Smooth muscle cell (in vitro differentiated cells): Measurements from ENCODE around the gene NFAM1. TPM values are rescaled to one million over a fixed set of nuclear protein-coding genes. Genes with fewer than 3 reads are reported as not detected.

Experiments
- DNase-seq: peaks from one replicate; lab custom pipeline; 2025; ENCODE audit not compliant: unreplicated experiment; lab: John Stamatoyannopoulos, UW
- H2AFZ ChIP-seq: fragments of 200-600 bp; sonication (generic); 2 replicates; pipeline ENCODE4 v1.6.0; 2016; ENCODE audit warnings: antibody characterized with exemption, low read depth, mild to moderate bottlenecking
- H3F3A ChIP-seq: fragments of 200-600 bp; sonication (generic); 2 replicates; pipeline ENCODE4 v1.6.0; 2017; ENCODE audit warnings: antibody characterized with exemption, low read depth
- H3K27ac ChIP-seq: fragments of 200-600 bp; sonication (generic); 2 replicates; pipeline ENCODE4 v1.5.1; 2016; ENCODE audit warnings: low read depth, mild to moderate bottlenecking
- H3K27me3 ChIP-seq: fragments of 200-600 bp; sonication (generic); 2 replicates; pipeline ENCODE4 v1.6.1; 2016; ENCODE audit warnings: low read depth, mild to moderate bottlenecking
- H3K36me3 ChIP-seq: fragments of 200-600 bp; sonication (generic); 2 replicates; pipeline ENCODE4 v1.5.1; 2016; ENCODE audit warnings: low read depth
- H3K4me1 ChIP-seq: fragments of 200-600 bp; sonication (generic); 2 replicates; pipeline ENCODE4 v1.5.1; 2016; ENCODE audit warnings: low read depth
- H3K4me2 ChIP-seq: fragments of 200-600 bp; sonication (generic); 2 replicates; pipeline ENCODE4 v1.6.0; 2016; ENCODE audit warnings: mild to moderate bottlenecking
- H3K4me3 ChIP-seq: fragments of 200-600 bp; sonication (generic); 2 replicates; pipeline ENCODE4 v1.5.1; 2016; ENCODE audit warnings: mild to moderate bottlenecking
- H3K79me2 ChIP-seq: fragments of 200-600 bp; sonication (generic); 2 replicates; pipeline ENCODE4 v1.6.0; 2016; ENCODE audit warnings: low read depth, mild to moderate bottlenecking
- H3K9ac ChIP-seq: fragments of 200-600 bp; sonication (generic); 2 replicates; pipeline ENCODE4 v1.6.0; 2016; ENCODE audit warnings: low read depth
- H3K9me3 ChIP-seq: fragments of 200-600 bp; sonication (generic); replicated peaks from 2 replicates; pipeline ENCODE4 v1.5.1; 2016; ENCODE audit warnings: low read depth
- H4K20me1 ChIP-seq: fragments of 200-600 bp; sonication (generic); 2 replicates; pipeline ENCODE4 v1.6.0; 2016; ENCODE audit warnings: low read depth
- CTCF ChIP-seq: fragments of 200-600 bp; sonication (generic); IDR thresholded peaks from 2 replicates; pipeline ENCODE4 v1.5.1; 2017; ENCODE audit warnings: borderline replicate concordance, mild to moderate bottlenecking, antibody characterized with exemption; ENCODE audit not compliant: insufficient read depth, poor library complexity, severe bottlenecking
- WGBS: methylation state at CpG from one replicate; pipeline ENCODE4 v1.1.7; 2016; ENCODE audit warnings: low lambda C conversion rate; 5-methylcytosine and 5-hydroxymethylcytosine counted together
- polyA plus RNA-seq: library from polyadenylated mRNA; unstranded; fragments of >200 nt; fragmentation: Nextera tagmentation; extraction: Ambion mirVana; gene quantifications from 2 replicates; pipeline ENCODE4 v1.2.1, GENCODE V29; 2016
- total RNA-seq: library from RNA; depleted of rRNA; stranded (reverse); fragments of >200 nt; gene quantifications from 2 replicates; pipeline ENCODE4 v1.2.3, GENCODE V29; 2014

Gene NFAM1
- total and polyA plus RNA-seq, 2 experiments from 2014 or later, result not detected

DNA sequence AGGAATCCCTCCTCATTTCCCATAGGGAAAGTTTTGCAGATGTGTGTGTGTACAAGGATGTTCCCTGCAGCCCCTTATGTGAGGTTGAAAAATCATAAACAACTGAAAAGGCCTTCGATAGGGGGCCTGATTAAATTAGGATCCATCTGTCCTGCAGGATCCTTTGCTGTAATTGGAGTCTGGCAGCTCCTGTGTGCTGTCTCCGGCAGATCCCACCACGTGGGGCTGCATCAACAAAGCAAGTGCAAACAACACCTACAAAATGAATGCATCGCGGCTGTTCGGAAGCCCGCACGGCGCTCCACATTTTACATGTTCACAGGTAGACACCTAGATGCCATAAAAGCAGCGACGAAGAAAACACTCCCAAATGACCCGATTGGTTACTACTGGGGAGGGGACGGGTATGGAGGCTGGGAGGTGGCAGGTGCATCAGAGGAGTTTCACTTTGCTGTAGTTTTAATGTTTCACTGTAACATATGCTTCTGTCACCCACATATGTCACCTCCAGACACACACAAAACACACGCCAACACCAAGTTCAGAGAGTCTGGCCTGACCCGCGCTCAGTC lies 52.2 kb downstream of the NFAM1 start:
- DNase-seq, result no peak
- Histone ChIP-seq H4K20me1 (no peaks in the 10 kb centered on the region), H3K36me3 (no peaks in the 10 kb centered on the region), H3K4me3 (no peak overlapping the region), H3K79me2 (no peaks in the 10 kb centered on the region), H3K4me2 (no peak overlapping the region), H3K4me1 (peaks cover 12% of the 10 kb centered on the region), H3K27me3 (no peaks in the 10 kb centered on the region), H2AFZ (no peak overlapping the region), H3K27ac (no peak overlapping the region), H3F3A (no peaks in the 10 kb centered on the region), H3K9ac (no peak overlapping the region), H3K9me3 (no peaks in the 10 kb centered on the region)
- 90% methylated on average over 16 of the region's 16 CpGs for WGBS
- no peak for TF ChIP-seq CTCF

DNA sequence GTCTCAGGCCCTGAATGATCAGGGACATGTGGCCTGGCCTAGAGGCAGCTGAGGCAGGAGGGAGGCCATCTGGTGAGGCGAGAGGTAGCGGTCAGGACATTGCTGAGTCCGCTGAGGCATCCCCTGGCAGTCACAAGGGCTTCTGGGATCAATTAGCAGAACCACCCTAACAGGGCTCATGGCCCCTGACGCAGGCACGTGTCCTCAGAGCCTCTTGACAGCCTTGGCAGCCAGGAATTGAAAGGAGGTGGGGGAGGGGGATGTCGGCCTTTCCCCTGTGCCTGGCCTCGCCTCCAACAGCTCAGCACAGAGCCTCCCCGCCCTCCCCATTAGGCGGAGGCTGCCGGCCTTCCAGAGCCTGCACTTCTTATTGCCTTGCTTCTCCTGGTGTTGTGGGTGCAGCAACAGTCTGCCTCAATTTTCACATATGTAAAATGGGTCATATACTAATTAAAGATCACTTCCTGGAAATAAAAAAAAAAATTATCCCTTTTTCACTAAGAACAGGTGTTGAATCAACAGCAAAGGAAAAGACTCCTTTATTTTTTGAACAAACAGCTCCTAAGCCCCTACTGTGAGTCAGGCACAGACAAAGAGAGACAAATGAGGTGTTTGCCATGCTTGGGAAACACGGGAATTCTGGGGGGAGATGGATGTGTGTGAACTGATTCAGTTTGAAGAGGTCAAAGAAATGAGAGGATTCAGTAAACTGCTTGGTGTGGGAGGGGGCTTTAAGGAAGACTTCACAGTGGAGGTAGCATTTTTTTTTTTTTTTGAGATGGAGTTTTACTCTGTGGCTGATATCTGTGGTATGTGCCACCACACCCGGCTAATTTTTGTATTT lies 55.3 kb downstream of the NFAM1 start:
- DNase-seq, result no peak
- H3K27me3 ChIP-seq, result no peaks in the 10 kb centered on the region
- peaks cover 12% of the 10 kb centered on the region for H3K4me1 ChIP-seq
- 24% methylated on average over 12 of the region's 12 CpGs for WGBS
- H4K20me1 ChIP-seq, result no peaks in the 10 kb centered on the region
- H3K27ac ChIP-seq, result no peak overlapping the region
- peaks cover 4% of the 10 kb centered on the region for H3F3A ChIP-seq
- no peak for TF ChIP-seq CTCF
- no peak overlapping the region for H3K4me2 ChIP-seq
- no peak overlapping the region for H3K4me3 ChIP-seq
- H2AFZ ChIP-seq, result no peak overlapping the region
- no peaks in the 10 kb centered on the region for H3K36me3 ChIP-seq
- H3K79me2 ChIP-seq, result no peaks in the 10 kb centered on the region
- H3K9ac ChIP-seq, result no peak overlapping the region
- no peaks in the 10 kb centered on the region for H3K9me3 ChIP-seq

DNA sequence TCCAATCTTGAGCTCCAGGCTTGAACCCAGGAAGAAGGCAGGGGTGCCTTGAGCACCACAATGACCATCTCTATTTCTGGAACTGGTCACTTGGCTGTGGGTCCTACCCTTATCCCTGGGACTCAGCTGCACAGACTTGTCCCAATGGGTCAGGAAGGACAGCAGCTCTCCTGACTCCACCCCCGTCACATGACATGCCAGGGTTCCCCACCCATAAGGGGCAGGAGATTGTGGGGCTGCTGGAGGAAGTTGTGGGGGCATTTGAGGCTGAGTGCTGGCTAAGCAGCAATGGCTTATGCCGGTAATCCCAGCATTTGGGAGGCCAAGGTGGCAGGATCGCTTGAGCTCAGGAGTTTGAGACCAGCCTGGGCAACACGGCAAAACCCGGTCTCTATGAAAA lies 56.2 kb downstream of the NFAM1 start:
- peaks cover 4% of the 10 kb centered on the region for H3F3A ChIP-seq
- no peak overlapping the region for H3K27ac ChIP-seq
- 82% methylated on average over 5 of the region's 5 CpGs for WGBS

More for the DNA sequence above, 56.2 kb downstream of the NFAM1 start:
- DNase-seq, result no peak
- H4K20me1 ChIP-seq, result no peaks in the 10 kb centered on the region
- no peaks in the 10 kb centered on the region for H3K9me3 ChIP-seq
- no peak overlapping the region for H2AFZ ChIP-seq
- TF ChIP-seq CTCF, result no peak
- no peaks in the 10 kb centered on the region for H3K79me2 ChIP-seq
- no peak overlapping the region for H3K9ac ChIP-seq
- no peaks in the 10 kb centered on the region for H3K27me3 ChIP-seq
- no peak overlapping the region for H3K4me2 ChIP-seq
- H3K4me3 ChIP-seq, result no peak overlapping the region
- H3K36me3 ChIP-seq, result no peaks in the 10 kb centered on the region
- peaks cover 10% of the 10 kb centered on the region for H3K4me1 ChIP-seq
